ENCODE data around the gene GSE1. TPM values are rescaled to one million over a fixed set of nuclear protein-coding genes. Genes with fewer than 3 reads are reported as not detected.

Gene GSE1
- total and polyA plus RNA-seq, 2 experiments from 2014 or later: 32.4 to 135 TPM

DNA sequence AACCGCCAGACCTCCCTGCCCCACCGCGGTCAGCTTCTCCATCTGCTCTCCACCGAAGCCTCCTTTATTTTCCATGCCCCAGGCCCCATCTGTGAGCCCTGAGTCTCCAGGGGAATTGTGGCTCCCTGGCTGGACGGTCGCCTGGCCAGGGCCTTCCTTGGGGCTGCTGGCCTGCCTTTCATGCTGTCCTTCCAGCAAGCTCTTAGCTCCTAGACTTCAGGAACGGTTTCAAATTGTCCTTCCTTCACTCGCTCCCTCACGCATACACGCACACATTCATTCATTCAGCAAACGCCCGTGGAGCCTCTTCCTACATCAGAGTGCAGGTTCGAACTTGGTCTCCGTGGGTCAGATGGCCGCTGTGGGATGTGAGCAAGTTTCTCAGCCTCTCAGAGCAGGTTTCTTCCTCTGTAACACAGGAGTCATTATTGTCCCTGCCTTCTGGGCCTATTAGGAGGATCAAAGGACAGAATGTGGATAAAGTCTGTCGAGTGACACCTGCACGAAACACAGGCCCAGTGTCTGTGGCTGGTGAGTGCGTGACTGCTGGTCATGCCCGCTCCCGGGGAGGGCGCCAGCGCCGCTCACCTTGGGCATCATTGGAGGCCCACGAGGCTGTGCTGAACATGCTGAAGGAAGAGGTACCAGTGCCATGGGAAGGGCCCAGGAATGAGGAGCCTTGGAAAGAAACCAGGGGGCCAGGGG lies 18.7 kb upstream of the GSE1 start (continued):
- TF ChIP-seq, protein P1, sequence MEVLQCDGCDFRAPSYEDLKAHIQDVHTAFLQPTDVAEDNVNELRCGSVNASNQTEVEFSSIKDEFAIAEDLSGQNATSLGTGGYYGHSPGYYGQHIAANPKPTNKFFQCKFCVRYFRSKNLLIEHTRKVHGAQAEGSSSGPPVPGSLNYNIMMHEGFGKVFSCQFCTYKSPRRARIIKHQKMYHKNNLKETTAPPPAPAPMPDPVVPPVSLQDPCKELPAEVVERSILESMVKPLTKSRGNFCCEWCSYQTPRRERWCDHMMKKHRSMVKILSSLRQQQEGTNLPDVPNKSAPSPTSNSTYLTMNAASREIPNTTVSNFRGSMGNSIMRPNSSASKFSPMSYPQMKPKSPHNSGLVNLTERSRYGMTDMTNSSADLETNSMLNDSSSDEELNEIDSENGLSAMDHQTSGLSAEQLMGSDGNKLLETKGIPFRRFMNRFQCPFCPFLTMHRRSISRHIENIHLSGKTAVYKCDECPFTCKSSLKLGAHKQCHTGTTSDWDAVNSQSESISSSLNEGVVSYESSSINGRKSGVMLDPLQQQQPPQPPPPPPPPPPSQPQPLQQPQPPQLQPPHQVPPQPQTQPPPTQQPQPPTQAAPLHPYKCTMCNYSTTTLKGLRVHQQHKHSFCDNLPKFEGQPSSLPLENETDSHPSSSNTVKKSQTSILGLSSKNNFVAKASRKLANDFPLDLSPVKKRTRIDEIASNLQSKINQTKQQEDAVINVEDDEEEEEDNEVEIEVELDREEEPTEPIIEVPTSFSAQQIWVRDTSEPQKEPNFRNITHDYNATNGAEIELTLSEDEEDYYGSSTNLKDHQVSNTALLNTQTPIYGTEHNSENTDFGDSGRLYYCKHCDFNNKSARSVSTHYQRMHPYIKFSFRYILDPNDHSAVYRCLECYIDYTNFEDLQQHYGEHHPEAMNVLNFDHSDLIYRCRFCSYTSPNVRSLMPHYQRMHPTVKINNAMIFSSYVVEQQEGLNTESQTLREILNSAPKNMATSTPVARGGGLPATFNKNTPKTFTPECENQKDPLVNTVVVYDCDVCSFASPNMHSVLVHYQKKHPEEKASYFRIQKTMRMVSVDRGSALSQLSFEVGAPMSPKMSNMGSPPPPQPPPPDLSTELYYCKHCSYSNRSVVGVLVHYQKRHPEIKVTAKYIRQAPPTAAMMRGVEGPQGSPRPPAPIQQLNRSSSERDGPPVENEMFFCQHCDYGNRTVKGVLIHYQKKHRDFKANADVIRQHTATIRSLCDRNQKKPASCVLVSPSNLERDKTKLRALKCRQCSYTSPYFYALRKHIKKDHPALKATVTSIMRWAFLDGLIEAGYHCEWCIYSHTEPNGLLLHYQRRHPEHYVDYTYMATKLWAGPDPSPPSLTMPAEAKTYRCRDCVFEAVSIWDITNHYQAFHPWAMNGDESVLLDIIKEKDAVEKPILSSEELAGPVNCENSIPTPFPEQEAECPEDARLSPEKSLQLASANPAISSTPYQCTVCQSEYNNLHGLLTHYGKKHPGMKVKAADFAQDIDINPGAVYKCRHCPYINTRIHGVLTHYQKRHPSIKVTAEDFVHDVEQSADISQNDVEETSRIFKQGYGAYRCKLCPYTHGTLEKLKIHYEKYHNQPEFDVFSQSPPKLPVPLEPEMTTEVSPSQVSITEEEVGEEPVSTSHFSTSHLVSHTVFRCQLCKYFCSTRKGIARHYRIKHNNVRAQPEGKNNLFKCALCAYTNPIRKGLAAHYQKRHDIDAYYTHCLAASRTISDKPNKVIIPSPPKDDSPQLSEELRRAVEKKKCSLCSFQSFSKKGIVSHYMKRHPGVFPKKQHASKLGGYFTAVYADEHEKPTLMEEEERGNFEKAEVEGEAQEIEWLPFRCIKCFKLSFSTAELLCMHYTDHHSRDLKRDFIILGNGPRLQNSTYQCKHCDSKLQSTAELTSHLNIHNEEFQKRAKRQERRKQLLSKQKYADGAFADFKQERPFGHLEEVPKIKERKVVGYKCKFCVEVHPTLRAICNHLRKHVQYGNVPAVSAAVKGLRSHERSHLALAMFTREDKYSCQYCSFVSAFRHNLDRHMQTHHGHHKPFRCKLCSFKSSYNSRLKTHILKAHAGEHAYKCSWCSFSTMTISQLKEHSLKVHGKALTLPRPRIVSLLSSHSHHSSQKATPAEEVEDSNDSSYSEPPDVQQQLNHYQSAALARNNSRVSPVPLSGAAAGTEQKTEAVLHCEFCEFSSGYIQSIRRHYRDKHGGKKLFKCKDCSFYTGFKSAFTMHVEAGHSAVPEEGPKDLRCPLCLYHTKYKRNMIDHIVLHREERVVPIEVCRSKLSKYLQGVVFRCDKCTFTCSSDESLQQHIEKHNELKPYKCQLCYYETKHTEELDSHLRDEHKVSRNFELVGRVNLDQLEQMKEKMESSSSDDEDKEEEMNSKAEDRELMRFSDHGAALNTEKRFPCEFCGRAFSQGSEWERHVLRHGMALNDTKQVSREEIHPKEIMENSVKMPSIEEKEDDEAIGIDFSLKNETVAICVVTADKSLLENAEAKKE (CRISPR knock-in tag; IDR thresholded peaks at IDR 0.05): no peak
- TF ChIP-seq ZNF331 (CRISPR knock-in tag; IDR thresholded peaks at IDR 0.05; ENCODE audit: low read depth) (no peak), POLR2AphosphoS5 (IDR thresholded peaks at IDR 0.05; ENCODE audit: low read depth) (no peak), EZH2phosphoT487 (IDR thresholded peaks at IDR 0.05; ENCODE audit: unreplicated experiment) (no peak), JUNB (IDR thresholded peaks at IDR 0.05; ENCODE audit: unreplicated experiment) (no peak)
- TF ChIP-seq, protein P2, sequence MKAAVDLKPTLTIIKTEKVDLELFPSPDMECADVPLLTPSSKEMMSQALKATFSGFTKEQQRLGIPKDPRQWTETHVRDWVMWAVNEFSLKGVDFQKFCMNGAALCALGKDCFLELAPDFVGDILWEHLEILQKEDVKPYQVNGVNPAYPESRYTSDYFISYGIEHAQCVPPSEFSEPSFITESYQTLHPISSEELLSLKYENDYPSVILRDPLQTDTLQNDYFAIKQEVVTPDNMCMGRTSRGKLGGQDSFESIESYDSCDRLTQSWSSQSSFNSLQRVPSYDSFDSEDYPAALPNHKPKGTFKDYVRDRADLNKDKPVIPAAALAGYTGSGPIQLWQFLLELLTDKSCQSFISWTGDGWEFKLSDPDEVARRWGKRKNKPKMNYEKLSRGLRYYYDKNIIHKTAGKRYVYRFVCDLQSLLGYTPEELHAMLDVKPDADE (IDR thresholded peaks at IDR 0.05): no peak

DNA sequence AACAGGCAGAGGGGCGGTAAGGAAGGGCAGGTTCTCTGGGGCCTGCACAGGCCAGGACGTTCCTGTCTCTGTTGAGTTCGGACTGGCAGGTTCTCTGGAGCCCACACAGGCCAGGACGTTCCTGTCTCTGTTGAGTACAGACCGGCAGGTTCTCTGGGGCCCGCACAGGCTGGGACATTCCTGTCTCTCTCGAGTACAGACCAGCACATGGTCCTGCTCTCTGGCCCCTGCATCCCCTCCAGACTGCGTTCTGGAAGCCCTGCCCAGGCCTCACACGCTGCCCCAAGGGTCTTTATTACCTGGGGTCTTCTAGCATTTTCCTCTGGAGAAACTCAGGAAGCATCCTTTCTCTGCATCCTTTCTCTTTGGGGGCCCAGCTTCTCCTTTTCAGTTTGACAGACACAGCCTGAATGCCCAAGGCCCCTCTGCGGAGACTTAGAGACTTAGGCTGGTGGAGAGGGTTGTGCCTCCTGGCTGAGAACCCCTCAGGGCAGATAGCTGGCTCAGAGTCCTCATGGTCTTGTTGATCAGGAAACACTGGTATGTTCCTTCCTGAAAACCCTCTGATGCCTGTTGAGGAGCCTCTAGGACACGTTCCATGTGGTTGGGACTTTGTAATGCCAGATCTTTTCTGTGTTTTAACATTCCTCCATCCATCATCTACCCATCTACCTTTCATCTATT lies 18.0 kb upstream of the GSE1 start:
- H3K9me3 Mint-ChIP-seq: no peaks in the 10 kb centered on the region
- Histone ChIP-seq H3K79me2 (replicated peaks; ENCODE audit: insufficient read depth) (peaks cover 16% of the 10 kb centered on the region), H3K27ac (ENCODE audit: low read depth) (no peak overlapping the region), H3F3A (replicated peaks; ENCODE audit: low read depth) (peaks cover 3% of the 10 kb centered on the region; the same call in 1 of the 2 replicates), H3K27me3 (ENCODE audit: insufficient read depth) (no peaks in the 10 kb centered on the region), H3K36me3 (ENCODE audit: insufficient read depth) (no peaks in the 10 kb centered on the region), H2AFZ (no peak overlapping the region), H3K4me1 (ENCODE audit: insufficient read depth) (peaks cover 20% of the 10 kb centered on the region), H3K4me3 (no peak overlapping the region), H3K4me2 (no peak overlapping the region), H3K9me2 (ENCODE audit: insufficient read depth) (0 out of 2 replicates have a peak, but pooled peaks cover under 1% of the 10 kb centered on the region), H4K20me1 (replicated peaks; ENCODE audit: insufficient read depth) (no peaks in the 10 kb centered on the region; the same call in 1 of the 2 replicates)
- ATAC-seq: no peak
- no peak overlapping the region for H3K27ac Mint-ChIP-seq
- no peak overlapping the region for H3K4me3 Mint-ChIP-seq
- H3K27me3 Mint-ChIP-seq (ENCODE audit: insufficient read depth, low read depth, poor library complexity): peaks cover 13% of the 10 kb centered on the region
- peaks cover 44% of the 10 kb centered on the region for H3K4me1 Mint-ChIP-seq
- no peak for DNase-seq (ENCODE audit: low spot score)
- H3K36me3 Mint-ChIP-seq (ENCODE audit: low read depth): no peaks in the 10 kb centered on the region; the same call in 2 of the 3 replicates
- TF ChIP-seq, protein P2 (IDR thresholded peaks at IDR 0.05): no peak
- TF ChIP-seq NANOG (IDR thresholded peaks at IDR 0.05; ENCODE audit: borderline replicate concordance): no peak
- TF ChIP-seq, protein P3, sequence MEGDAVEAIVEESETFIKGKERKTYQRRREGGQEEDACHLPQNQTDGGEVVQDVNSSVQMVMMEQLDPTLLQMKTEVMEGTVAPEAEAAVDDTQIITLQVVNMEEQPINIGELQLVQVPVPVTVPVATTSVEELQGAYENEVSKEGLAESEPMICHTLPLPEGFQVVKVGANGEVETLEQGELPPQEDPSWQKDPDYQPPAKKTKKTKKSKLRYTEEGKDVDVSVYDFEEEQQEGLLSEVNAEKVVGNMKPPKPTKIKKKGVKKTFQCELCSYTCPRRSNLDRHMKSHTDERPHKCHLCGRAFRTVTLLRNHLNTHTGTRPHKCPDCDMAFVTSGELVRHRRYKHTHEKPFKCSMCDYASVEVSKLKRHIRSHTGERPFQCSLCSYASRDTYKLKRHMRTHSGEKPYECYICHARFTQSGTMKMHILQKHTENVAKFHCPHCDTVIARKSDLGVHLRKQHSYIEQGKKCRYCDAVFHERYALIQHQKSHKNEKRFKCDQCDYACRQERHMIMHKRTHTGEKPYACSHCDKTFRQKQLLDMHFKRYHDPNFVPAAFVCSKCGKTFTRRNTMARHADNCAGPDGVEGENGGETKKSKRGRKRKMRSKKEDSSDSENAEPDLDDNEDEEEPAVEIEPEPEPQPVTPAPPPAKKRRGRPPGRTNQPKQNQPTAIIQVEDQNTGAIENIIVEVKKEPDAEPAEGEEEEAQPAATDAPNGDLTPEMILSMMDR (conservative IDR thresholded peaks at IDR 0.05; ENCODE audit: low read depth in 2 of 2): no peak
